ENCODE data around the gene BTBD2. TPM values are rescaled to one million over a fixed set of nuclear protein-coding genes. Genes with fewer than 3 reads are reported as not detected.

The BTBD2 gene
- total and polyA plus RNA-seq, 9 donors = 14.4 to 131 (median 88.0) TPM

DNA sequence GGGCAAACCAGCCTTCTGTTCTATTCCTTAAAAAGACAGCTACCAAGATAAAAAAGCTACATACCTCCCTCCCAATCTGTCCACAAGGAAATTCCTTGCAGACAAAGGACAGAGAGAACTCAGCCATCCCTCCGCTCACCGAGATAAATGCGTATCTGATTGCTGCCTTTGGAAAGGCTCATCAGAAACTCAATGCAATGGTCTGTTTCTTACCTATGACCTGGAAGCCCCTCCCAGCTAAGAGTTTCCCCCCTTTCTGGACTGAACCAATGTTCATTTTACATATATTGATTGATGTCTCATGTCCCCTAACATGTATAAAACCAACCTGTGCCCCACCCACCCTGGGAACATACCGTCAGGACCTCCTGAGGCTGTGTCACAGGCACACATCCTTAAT, 11.6 kb downstream of the BTBD2 start:
- no peak overlapping the region for H3K27ac ChIP-seq
- intact Hi-C loops (cut with DNase I) = no loop called here
- H3K4me3 ChIP-seq = no peak overlapping the region
- no peaks in the 10 kb centered on the region for H3K27me3 ChIP-seq
- no peaks in the 10 kb centered on the region for H3K9me3 ChIP-seq
- peaks cover 2% of the 10 kb centered on the region for H3K4me1 ChIP-seq (ENCODE audit: insufficient read depth)
- H3K36me3 ChIP-seq = no peaks in the 10 kb centered on the region
- 59 to 74% (median 69%) methylated on average over 4 of the region's 4 CpGs for WGBS, 3 donors
- DNase-seq = no peak
- TF ChIP-seq CTCF (IDR thresholded peaks at IDR 0.05) (no peak), EP300 (IDR thresholded peaks at IDR 0.05) (no peak), POLR2A (IDR thresholded peaks at IDR 0.05) (no peak)

DNA sequence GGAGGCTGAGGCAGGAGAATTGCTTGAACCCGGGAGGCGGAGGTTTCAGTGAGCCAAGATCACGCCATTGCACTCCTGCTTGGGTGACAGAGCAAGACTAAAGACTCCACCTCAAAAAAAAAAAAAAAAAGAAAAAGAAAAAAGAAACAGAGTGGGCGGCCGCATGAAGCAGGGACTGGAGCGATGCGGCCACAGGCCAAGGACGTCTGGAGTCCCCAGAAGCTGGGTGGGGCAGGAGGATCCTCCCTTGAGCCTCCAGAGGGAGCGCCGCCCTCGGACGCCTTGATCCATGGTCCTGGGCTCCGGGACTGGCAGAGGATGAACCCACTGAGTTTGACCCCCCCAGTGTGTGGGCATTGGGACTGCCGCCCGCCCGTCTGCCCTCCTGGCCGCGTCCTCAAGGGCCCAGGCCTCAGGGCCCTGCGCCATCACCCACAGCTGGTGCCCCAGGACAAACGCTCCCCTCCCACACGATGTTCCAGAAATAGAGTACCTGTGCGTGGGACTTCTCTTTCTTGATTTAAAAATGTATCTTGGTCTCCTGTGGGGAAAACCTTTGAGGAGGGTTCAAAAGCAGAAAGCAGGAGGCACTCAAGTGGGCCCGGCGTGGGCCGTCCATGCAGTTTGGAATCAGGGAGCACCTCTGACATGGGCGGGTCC, 15.5 kb downstream of the BTBD2 start:
- H3K4me1 ChIP-seq (ENCODE audit: insufficient read depth) = no peaks in the 10 kb centered on the region
- H3K27me3 ChIP-seq = no peaks in the 10 kb centered on the region
- H3K4me3 ChIP-seq = no peak overlapping the region
- no peak for TF ChIP-seq POLR2A (IDR thresholded peaks at IDR 0.05)
- no peak for TF ChIP-seq CTCF (IDR thresholded peaks at IDR 0.05)
- no peak for TF ChIP-seq EP300 (IDR thresholded peaks at IDR 0.05)
- 81 to 88% (median 87%) methylated on average over 26 of the region's 26 CpGs for WGBS, 3 donors
- no peak overlapping the region for H3K27ac ChIP-seq
- no peak for DNase-seq
- no peaks in the 10 kb centered on the region for H3K9me3 ChIP-seq
- intact Hi-C loops (cut with DNase I) = no loop called here
- H3K36me3 ChIP-seq = no peaks in the 10 kb centered on the region

GRCh38 chr19:1998712-1999708, 16.5 kb downstream of the BTBD2 start:
- 91 to 94% (median 93%) methylated on average over 52 of the region's 52 CpGs for WGBS, 3 donors
- no peak overlapping the region for H3K27ac ChIP-seq
- no peaks in the 10 kb centered on the region for H3K27me3 ChIP-seq
- H3K4me3 ChIP-seq = no peak overlapping the region
- no peaks in the 10 kb centered on the region for H3K9me3 ChIP-seq
- no peaks in the 10 kb centered on the region for H3K36me3 ChIP-seq
- DNase-seq = no peak
- no peaks in the 10 kb centered on the region for H3K4me1 ChIP-seq (ENCODE audit: insufficient read depth)
- no peak for TF ChIP-seq POLR2A (IDR thresholded peaks at IDR 0.05)
- no peak for TF ChIP-seq CTCF (IDR thresholded peaks at IDR 0.05)
- no peak for TF ChIP-seq EP300 (IDR thresholded peaks at IDR 0.05)
- intact Hi-C loops (cut with DNase I) = no loop called here

GRCh38 chr19:1997353-1998233, 17.9 kb downstream of the BTBD2 start:
- Histone ChIP-seq H3K27ac (no peak overlapping the region), H3K36me3 (no peaks in the 10 kb centered on the region), H3K4me3 (no peak overlapping the region), H3K27me3 (no peaks in the 10 kb centered on the region), H3K4me1 (ENCODE audit: insufficient read depth) (no peaks in the 10 kb centered on the region), H3K9me3 (no peaks in the 10 kb centered on the region)
- TF ChIP-seq EP300 (IDR thresholded peaks at IDR 0.05) = no peak
- no peak for TF ChIP-seq POLR2A (IDR thresholded peaks at IDR 0.05)
- no peak for TF ChIP-seq CTCF (IDR thresholded peaks at IDR 0.05)
- DNase-seq = no peak
- intact Hi-C loops (cut with DNase I) = no loop called here
- WGBS, 3 donors = 88% methylated on average over 31 of the region's 31 CpGs
